Right atrium auricular region (tissue), 2 donors: Measurements from ENCODE around the gene IL4I1. TPM values are rescaled to one million over a fixed set of nuclear protein-coding genes. Genes with fewer than 3 reads are reported as not detected.

Source experiments
- DNase-seq: peaks from one replicate; pipeline ENCODE4 v3.0.0-alpha.2; 2019; ENCODE audit warnings: low spot score
- H3K27ac ChIP-seq, 2 donors: fragments of 200-600 bp; sonication (generic); 1 replicate in 1 of 2; 2 replicates in 1 of 2; pipeline ENCODE4 v1.5.1; 2016 to 2019
- H3K27me3 ChIP-seq, 2 donors: fragments of 200-600 bp; sonication (generic); one replicate each; pipeline versions ENCODE4 v1.5.1 to v1.6.0; 2017 to 2019
- H3K36me3 ChIP-seq: fragments of 200-600 bp; sonication (generic); one replicate; pipeline ENCODE4 v1.5.1; 2016
- H3K4me1 ChIP-seq, 2 donors: fragments of 200-600 bp; sonication (generic); one replicate each; pipeline versions ENCODE4 v1.5.1 to v1.6.0; 2017 to 2019
- H3K4me3 ChIP-seq, 2 donors: fragments of 200-600 bp; sonication (generic); 1 replicate in 1 of 2; 2 replicates in 1 of 2; pipeline ENCODE4 v1.5.1; 2017 to 2019; ENCODE audit warnings: mild to moderate bottlenecking in 1 of 2, moderate library complexity in 1 of 2
- H3K9me3 ChIP-seq, 2 donors: fragments of 200-600 bp; sonication (generic); one replicate each; pipeline ENCODE4 v1.5.1; 2019
- CTCF ChIP-seq, 2 donors: fragments of 200-600 bp; sonication (generic); IDR thresholded peaks; one replicate each; pipeline ENCODE4 v1.5.1; 2019; ENCODE audit warnings: antibody characterized with exemption in 2 of 2
- total RNA-seq, 2 donors: library from RNA; depleted of rRNA; stranded (reverse); fragments of >200 nt; gene quantifications; one replicate each; pipeline ENCODE4 v1.1.0, GENCODE V29; 2016

IL4I1 gene
- total RNA-seq, 2 donors from 2014 or later = 0.43 TPM; not detected in 1

- DNase-seq = no peak
- Histone ChIP-seq H3K36me3 (peaks cover 77% of the 10 kb centered on the region), H3K27me3 (no peaks in the 10 kb centered on the region), H3K4me3 (no peak overlapping the region), H3K9me3 (no peaks in the 10 kb centered on the region), H3K27ac (peak overlapping the region in 1 of 2 donors; percentile 11), H3K4me1 (peaks cover 0 to 23% of the 10 kb centered on the region in 2 donors)
- no peak for TF ChIP-seq CTCF (IDR thresholded peaks at IDR 0.05)
These were observed 38.4 kb downstream of the IL4I1 start for GRCh38 chr19:49858088-49858985.

GRCh38 chr19:49857838-49858087, 38.9 kb downstream of the IL4I1 start:
- no peak overlapping the region for H3K27ac ChIP-seq
- no peak for TF ChIP-seq CTCF (IDR thresholded peaks at IDR 0.05)
- no peak for DNase-seq

GRCh38 chr19:49857061-49857837, 39.4 kb downstream of the IL4I1 start:
- no peak for TF ChIP-seq CTCF (IDR thresholded peaks at IDR 0.05)

More at GRCh38 chr19:49857838-49858087, 38.9 kb downstream of the IL4I1 start:
- H3K4me1 ChIP-seq = peaks cover 0 to 28% of the 10 kb centered on the region in 2 donors
- peaks cover 73% of the 10 kb centered on the region for H3K36me3 ChIP-seq
- no peaks in the 10 kb centered on the region for H3K9me3 ChIP-seq
- H3K27me3 ChIP-seq = no peaks in the 10 kb centered on the region
- no peak overlapping the region for H3K4me3 ChIP-seq

GRCh38 chr19:49856574-49857021, 40.1 kb downstream of the IL4I1 start:
- DNase-seq = no peak
- Histone ChIP-seq H3K4me1 (peaks cover 0 to 40% of the 10 kb centered on the region in 2 donors), H3K9me3 (no peaks in the 10 kb centered on the region), H3K27ac (no peak overlapping the region), H3K4me3 (no peak overlapping the region), H3K36me3 (peaks cover 66% of the 10 kb centered on the region), H3K27me3 (no peaks in the 10 kb centered on the region)
- TF ChIP-seq CTCF (IDR thresholded peaks at IDR 0.05) = no peak

More at GRCh38 chr19:49857061-49857837, 39.4 kb downstream of the IL4I1 start:
- DNase-seq = no peak
- H3K27me3 ChIP-seq = no peaks in the 10 kb centered on the region
- no peak overlapping the region for H3K4me3 ChIP-seq
- H3K36me3 ChIP-seq = peaks cover 72% of the 10 kb centered on the region
- peaks cover 0 to 33% of the 10 kb centered on the region in 2 donors for H3K4me1 ChIP-seq
- no peaks in the 10 kb centered on the region for H3K9me3 ChIP-seq
- H3K27ac ChIP-seq = no peak overlapping the region

- Histone ChIP-seq H3K4me1 (peaks cover 0 to 35% of the 10 kb centered on the region in 2 donors), H3K27me3 (no peaks in the 10 kb centered on the region), H3K36me3 (peaks cover 59% of the 10 kb centered on the region), H3K4me3 (no peak overlapping the region), H3K27ac (no peak overlapping the region), H3K9me3 (no peaks in the 10 kb centered on the region)
- TF ChIP-seq CTCF (IDR thresholded peaks at IDR 0.05) = no peak
- DNase-seq = no peak
These were observed 40.8 kb downstream of the IL4I1 start for GRCh38 chr19:49855676-49856573.
